Measurements from ENCODE around the gene H3-3A.

DNA sequence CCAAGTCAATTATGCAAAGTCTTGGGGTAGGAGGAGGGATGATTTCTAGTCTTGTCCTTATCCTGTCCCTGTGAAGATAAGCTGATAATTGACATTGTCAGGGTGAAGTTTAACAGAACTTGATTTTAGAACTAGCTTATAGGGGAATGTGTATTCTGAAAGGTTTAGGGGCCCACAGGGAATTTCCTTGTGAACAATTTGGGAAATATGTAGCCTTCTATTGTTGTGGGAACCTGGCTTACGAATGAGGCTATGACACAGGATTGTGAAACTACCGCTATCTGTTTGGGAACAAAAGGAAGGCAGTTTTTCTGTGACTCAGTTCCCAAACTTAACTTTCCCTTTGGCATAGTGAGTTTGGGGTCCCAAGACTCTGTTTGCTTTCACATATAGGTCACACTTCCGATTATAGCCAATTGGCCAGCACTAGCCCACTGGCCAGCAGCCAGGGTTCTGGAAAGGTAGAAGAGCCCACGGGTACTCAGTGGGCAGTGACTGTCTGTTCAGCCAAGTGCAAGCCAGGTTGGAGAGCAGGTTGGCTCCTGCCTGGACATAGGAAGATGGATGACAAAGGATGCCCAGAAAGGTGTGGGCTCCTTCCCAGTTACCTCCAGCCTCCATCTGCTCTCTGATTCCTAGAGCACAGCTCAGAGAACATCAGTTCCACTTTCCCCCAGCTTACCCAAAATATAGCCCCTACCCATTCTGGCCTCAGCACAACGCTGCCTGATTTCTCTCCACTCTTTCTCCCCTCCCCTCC, 35.5 kb downstream of the H3-3A start:
- TF ChIP-seq, protein P1, sequence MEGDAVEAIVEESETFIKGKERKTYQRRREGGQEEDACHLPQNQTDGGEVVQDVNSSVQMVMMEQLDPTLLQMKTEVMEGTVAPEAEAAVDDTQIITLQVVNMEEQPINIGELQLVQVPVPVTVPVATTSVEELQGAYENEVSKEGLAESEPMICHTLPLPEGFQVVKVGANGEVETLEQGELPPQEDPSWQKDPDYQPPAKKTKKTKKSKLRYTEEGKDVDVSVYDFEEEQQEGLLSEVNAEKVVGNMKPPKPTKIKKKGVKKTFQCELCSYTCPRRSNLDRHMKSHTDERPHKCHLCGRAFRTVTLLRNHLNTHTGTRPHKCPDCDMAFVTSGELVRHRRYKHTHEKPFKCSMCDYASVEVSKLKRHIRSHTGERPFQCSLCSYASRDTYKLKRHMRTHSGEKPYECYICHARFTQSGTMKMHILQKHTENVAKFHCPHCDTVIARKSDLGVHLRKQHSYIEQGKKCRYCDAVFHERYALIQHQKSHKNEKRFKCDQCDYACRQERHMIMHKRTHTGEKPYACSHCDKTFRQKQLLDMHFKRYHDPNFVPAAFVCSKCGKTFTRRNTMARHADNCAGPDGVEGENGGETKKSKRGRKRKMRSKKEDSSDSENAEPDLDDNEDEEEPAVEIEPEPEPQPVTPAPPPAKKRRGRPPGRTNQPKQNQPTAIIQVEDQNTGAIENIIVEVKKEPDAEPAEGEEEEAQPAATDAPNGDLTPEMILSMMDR (IDR thresholded peaks at IDR 0.05): no peak
- no peak for TF ChIP-seq POLR2A (IDR thresholded peaks at IDR 0.05)
